HEK293 (cell line): ENCODE results near the gene PRELID1.

ENCODE experiments used
- CTCF ChIA-PET: fragments of 350-600 bp; formaldehyde crosslinking; extraction: SDS; loops from one replicate; lab custom pipeline; 2021; ENCODE audit warnings: antibody characterized with exemption; lab: Yijun Ruan, JAX
- POLR2A ChIA-PET: fragments of 300-600 bp; formaldehyde crosslinking; extraction: SDS; loops from one replicate; lab custom pipeline; 2020; ENCODE audit warnings: antibody characterized with exemption, inconsistent platforms; lab: Yijun Ruan, JAX
- H3K27ac ChIP-seq: fragments of 200-500 bp; sonication (Bioruptor generic); 2 replicates; pipeline ENCODE4 v1.5.1; 2014; ENCODE audit warnings: low read depth, low read length, control low read depth, inconsistent platforms; ENCODE audit errors: extremely low read depth
- H3K36me3 ChIP-seq, 2 experiments: fragments of 200-500 bp in 1 of 2; sonication (Bioruptor generic) in 1 of 2; 1 replicate in 1 of 2; 2 replicates in 1 of 2; pipeline ENCODE4 v1.5.1; 2014 to 2017; ENCODE audit warnings: inconsistent platforms in 2 of 2, low read length in 2 of 2; ENCODE audit not compliant: control insufficient read depth in 2 of 2, insufficient read depth in 1 of 2
- H3K4me1 ChIP-seq: fragments of 200-500 bp; sonication (Bioruptor generic); 2 replicates; pipeline ENCODE4 v1.5.1; 2014; ENCODE audit warnings: mild to moderate bottlenecking, low read length, inconsistent platforms; ENCODE audit not compliant: control insufficient read depth, insufficient read depth
- H3K4me3 ChIP-seq: 2 replicates; pipeline ENCODE4 v1.5.1; 2011; ENCODE audit warnings: low read depth, mild to moderate bottlenecking, control low read depth, low read length, moderate library complexity
- H3K9me3 ChIP-seq: fragments of 200-500 bp; sonication (Bioruptor generic); 2 replicates; pipeline ENCODE4 v1.5.1; 2014; ENCODE audit warnings: low read depth, low read length, inconsistent platforms; ENCODE audit not compliant: control insufficient read depth, insufficient read depth
- GLI4 ChIP-seq: fragments of 450-650 bp; formaldehyde crosslinking; IDR thresholded peaks from 2 replicates; pipeline ENCODE4 v1.5.1; 2016; ENCODE audit warnings: missing biosample characterization, missing genetic modification characterization
- GLIS2 ChIP-seq: fragments of 450-650 bp; formaldehyde crosslinking; IDR thresholded peaks from 2 replicates; pipeline ENCODE4 v1.5.1; 2016; ENCODE audit warnings: missing biosample characterization, missing genetic modification characterization
- MYNN ChIP-seq: fragments of 450-650 bp; formaldehyde crosslinking; IDR thresholded peaks from 2 replicates; pipeline ENCODE4 v1.5.1; 2016; ENCODE audit warnings: missing biosample characterization, missing genetic modification characterization, borderline replicate concordance
- REPIN1 ChIP-seq: fragments of 450-650 bp; formaldehyde crosslinking; IDR thresholded peaks from 2 replicates; pipeline ENCODE4 v1.5.1; 2017; ENCODE audit warnings: missing biosample characterization, missing genetic modification characterization, low read depth
- WT1 ChIP-seq: fragments of 450-650 bp; formaldehyde crosslinking; IDR thresholded peaks from 2 replicates; pipeline ENCODE4 v1.5.1; 2016; ENCODE audit warnings: missing biosample characterization, missing genetic modification characterization
- ZNF155 ChIP-seq: fragments of 450-650 bp; formaldehyde crosslinking; IDR thresholded peaks from 2 replicates; pipeline ENCODE4 v1.5.1; 2016; ENCODE audit warnings: missing biosample characterization, missing genetic modification characterization
- ZNF157 ChIP-seq: fragments of 450-650 bp; formaldehyde crosslinking; IDR thresholded peaks from 2 replicates; pipeline ENCODE4 v1.5.1; 2016; ENCODE audit warnings: missing biosample characterization, missing genetic modification characterization
- ZNF426 ChIP-seq: fragments of 450-650 bp; formaldehyde crosslinking; IDR thresholded peaks from 2 replicates; pipeline ENCODE4 v1.5.1; 2017; ENCODE audit warnings: missing biosample characterization, missing genetic modification characterization, mild to moderate bottlenecking, inconsistent platforms, moderate library complexity
- ZNF48 ChIP-seq: fragments of 450-650 bp; formaldehyde crosslinking; IDR thresholded peaks from 2 replicates; pipeline ENCODE4 v1.5.1; 2016; ENCODE audit warnings: missing biosample characterization, missing genetic modification characterization
- ZNF530 ChIP-seq: fragments of 450-650 bp; formaldehyde crosslinking; IDR thresholded peaks from 2 replicates; pipeline ENCODE4 v1.5.1; 2016; ENCODE audit warnings: low read depth, missing biosample characterization, missing genetic modification characterization
- ZNF544 ChIP-seq: fragments of 450-650 bp; formaldehyde crosslinking; IDR thresholded peaks from 2 replicates; pipeline ENCODE4 v1.5.0; 2017; ENCODE audit warnings: missing biosample characterization, missing genetic modification characterization
- ZNF558 ChIP-seq: fragments of 450-650 bp; formaldehyde crosslinking; IDR thresholded peaks from 2 replicates; pipeline ENCODE4 v1.5.1; 2016; ENCODE audit warnings: missing biosample characterization, missing genetic modification characterization
- ZNF629 ChIP-seq: fragments of 450-650 bp; formaldehyde crosslinking; IDR thresholded peaks from 2 replicates; pipeline ENCODE4 v1.5.1; 2017; ENCODE audit warnings: missing biosample characterization, missing genetic modification characterization
- ZNF76 ChIP-seq: fragments of 450-650 bp; formaldehyde crosslinking; IDR thresholded peaks from 2 replicates; pipeline ENCODE4; 2016; ENCODE audit warnings: low read depth, missing biosample characterization, missing genetic modification characterization, borderline replicate concordance
- ZNF792 ChIP-seq: fragments of 450-650 bp; formaldehyde crosslinking; IDR thresholded peaks from 2 replicates; pipeline ENCODE4 v1.5.1; 2016; ENCODE audit warnings: missing biosample characterization, missing genetic modification characterization
- ZNF843 ChIP-seq: fragments of 450-650 bp; formaldehyde crosslinking; IDR thresholded peaks from 2 replicates; pipeline ENCODE4 v1.5.1; 2016; ENCODE audit warnings: missing biosample characterization, missing genetic modification characterization
- TF ChIP-seq, protein P1 (sequence below): fragments of 450-650 bp; formaldehyde crosslinking; IDR thresholded peaks from 2 replicates; pipeline ENCODE4 v1.5.1; 2016; ENCODE audit warnings: missing biosample characterization, missing genetic modification characterization
- TF ChIP-seq, protein P2 (sequence below): fragments of 450-650 bp; formaldehyde crosslinking; conservative IDR thresholded peaks from 2 replicates; pipeline ENCODE4 v1.5.1; 2016; ENCODE audit warnings: low read depth, missing biosample characterization, missing genetic modification characterization
- TF ChIP-seq, protein P3 (sequence below): fragments of 450-650 bp; formaldehyde crosslinking; IDR thresholded peaks from 2 replicates; pipeline ENCODE4 v1.5.1; 2016; ENCODE audit warnings: missing biosample characterization, missing genetic modification characterization
- TF ChIP-seq, protein P4 (sequence below): fragments of 450-650 bp; formaldehyde crosslinking; IDR thresholded peaks from 2 replicates; pipeline ENCODE4 v1.5.1; 2016; ENCODE audit warnings: missing biosample characterization, missing genetic modification characterization
- TF ChIP-seq, protein P5 (sequence below): fragments of 450-650 bp; formaldehyde crosslinking; IDR thresholded peaks from 2 replicates; pipeline ENCODE4 v1.5.1; 2017; ENCODE audit warnings: missing biosample characterization, missing genetic modification characterization

Gene PRELID1

DNA sequence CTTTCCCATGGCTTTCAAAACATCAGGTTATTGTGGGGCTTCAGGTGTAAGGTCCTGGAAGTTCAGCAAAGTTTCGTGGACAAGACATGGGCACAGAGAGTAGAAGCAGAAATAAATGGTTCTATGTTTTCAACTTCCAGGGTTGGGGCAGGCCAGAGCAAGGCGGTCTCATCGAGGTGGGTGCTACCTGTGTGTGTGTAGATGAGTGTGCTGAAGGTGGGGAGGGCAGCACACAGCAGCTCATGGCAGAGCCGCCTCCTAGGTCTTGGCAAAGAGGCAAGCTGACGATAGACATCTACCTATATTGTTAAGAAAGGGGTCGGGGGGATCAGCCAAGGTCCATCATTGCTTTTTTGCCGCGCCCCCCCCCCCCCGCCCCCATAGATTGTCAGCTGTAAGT is 3.9 kb upstream of the PRELID1 start:
- Histone ChIP-seq H3K4me3 (no peak overlapping the region), H3K4me1 (peaks cover 6% of the 10 kb centered on the region), H3K36me3 (peaks cover 0 to 68% of the 10 kb centered on the region in 2 experiments; a peak in 1 of 3 replicates), H3K27ac (no peak overlapping the region), H3K9me3 (no peaks in the 10 kb centered on the region)
- ChIA-PET POLR2A (interaction anchor here (0.6 kb wide), 1 partner anchor 148 kb away, joined by 3 read pairs; no protein-coding TSS in a partner anchor), CTCF (interaction anchor here (0.7 to 3.4 kb wide), 7 partner anchors 10 to 510 kb away, joined by 3 to 15 read pairs (median 3); no protein-coding TSS in a partner anchor)
- no peak for TF ChIP-seq GLIS2 (tag by site-specific recombination)
- TF ChIP-seq GLI4 (tag by site-specific recombination), result no peak
- TF ChIP-seq ZNF843, result no peak
- TF ChIP-seq, protein P1, sequence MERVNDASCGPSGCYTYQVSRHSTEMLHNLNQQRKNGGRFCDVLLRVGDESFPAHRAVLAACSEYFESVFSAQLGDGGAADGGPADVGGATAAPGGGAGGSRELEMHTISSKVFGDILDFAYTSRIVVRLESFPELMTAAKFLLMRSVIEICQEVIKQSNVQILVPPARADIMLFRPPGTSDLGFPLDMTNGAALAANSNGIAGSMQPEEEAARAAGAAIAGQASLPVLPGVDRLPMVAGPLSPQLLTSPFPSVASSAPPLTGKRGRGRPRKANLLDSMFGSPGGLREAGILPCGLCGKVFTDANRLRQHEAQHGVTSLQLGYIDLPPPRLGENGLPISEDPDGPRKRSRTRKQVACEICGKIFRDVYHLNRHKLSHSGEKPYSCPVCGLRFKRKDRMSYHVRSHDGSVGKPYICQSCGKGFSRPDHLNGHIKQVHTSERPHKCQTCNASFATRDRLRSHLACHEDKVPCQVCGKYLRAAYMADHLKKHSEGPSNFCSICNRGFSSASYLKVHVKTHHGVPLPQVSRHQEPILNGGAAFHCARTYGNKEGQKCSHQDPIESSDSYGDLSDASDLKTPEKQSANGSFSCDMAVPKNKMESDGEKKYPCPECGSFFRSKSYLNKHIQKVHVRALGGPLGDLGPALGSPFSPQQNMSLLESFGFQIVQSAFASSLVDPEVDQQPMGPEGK (tag by site-specific recombination), result no peak
- TF ChIP-seq ZNF530 (tag by site-specific recombination), result no peak
- no peak for TF ChIP-seq ZNF155 (tag by site-specific recombination)
- TF ChIP-seq ZNF629, result no peak
- TF ChIP-seq ZNF157 (tag by site-specific recombination), result no peak
- TF ChIP-seq, protein P2, sequence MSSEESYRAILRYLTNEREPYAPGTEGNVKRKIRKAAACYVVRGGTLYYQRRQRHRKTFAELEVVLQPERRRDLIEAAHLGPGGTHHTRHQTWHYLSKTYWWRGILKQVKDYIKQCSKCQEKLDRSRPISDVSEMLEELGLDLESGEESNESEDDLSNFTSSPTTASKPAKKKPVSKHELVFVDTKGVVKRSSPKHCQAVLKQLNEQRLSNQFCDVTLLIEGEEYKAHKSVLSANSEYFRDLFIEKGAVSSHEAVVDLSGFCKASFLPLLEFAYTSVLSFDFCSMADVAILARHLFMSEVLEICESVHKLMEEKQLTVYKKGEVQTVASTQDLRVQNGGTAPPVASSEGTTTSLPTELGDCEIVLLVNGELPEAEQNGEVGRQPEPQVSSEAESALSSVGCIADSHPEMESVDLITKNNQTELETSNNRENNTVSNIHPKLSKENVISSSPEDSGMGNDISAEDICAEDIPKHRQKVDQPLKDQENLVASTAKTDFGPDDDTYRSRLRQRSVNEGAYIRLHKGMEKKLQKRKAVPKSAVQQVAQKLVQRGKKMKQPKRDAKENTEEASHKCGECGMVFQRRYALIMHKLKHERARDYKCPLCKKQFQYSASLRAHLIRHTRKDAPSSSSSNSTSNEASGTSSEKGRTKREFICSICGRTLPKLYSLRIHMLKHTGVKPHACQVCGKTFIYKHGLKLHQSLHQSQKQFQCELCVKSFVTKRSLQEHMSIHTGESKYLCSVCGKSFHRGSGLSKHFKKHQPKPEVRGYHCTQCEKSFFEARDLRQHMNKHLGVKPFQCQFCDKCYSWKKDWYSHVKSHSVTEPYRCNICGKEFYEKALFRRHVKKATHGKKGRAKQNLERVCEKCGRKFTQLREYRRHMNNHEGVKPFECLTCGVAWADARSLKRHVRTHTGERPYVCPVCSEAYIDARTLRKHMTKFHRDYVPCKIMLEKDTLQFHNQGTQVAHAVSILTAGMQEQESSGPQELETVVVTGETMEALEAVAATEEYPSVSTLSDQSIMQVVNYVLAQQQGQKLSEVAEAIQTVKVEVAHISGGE (tag by site-specific recombination), result no peak
- no peak for TF ChIP-seq ZNF792 (tag by site-specific recombination)
- no peak for TF ChIP-seq ZNF76 (tag by site-specific recombination)
- no peak for TF ChIP-seq MYNN
- no peak for TF ChIP-seq ZNF426 (tag by site-specific recombination)
- no peak for TF ChIP-seq ZNF544 (tag by site-specific recombination)
- TF ChIP-seq REPIN1 (tag by site-specific recombination), result no peak
- no peak for TF ChIP-seq ZNF558
- TF ChIP-seq, all 188 proteins: peak for 0

DNA sequence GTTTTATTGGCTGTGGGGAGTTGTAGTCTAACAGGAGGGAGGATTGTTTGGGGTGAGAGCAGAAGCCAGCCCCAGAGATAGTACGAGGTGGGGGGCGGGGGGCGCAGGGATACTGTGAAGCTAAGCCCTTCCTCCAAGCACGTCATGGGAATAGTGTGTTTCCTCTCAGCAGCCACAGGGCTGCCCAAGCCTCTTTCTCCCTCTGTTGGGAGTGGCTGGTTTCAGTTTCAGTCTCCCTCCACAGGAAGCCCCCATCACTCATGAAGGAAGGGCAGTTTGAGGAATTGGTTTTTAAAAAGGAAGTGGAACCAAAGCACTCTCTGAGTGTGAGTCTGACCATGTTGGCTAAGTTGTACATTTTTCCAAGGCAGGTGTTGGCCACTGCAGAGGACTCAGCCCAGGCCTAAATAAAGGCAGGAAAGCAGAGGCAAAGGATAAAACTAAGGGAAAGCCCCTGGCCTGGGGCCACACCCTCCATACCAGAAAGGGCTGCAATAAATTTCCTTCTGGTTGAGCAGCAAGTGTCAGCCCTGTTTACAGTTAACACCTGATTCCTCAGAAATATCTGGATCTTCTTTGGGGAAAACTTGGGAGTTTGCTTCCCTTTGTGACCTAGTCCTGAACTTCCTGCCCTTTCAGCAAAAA is 3.2 kb upstream of the PRELID1 start:
- Histone ChIP-seq H3K4me3 (no peak overlapping the region), H3K27ac (peak overlapping the region; percentile 2; the same call in 1 of the 2 replicates), H3K9me3 (no peaks in the 10 kb centered on the region), H3K4me1 (peaks cover 10% of the 10 kb centered on the region), H3K36me3 (peaks cover 4 to 68% of the 10 kb centered on the region in 2 experiments; a peak in 2 of 3 replicates)
- POLR2A ChIA-PET, result interaction anchor here (0.6 to 1.2 kb wide), 2 partner anchors 9 to 148 kb away, joined by 3 to 4 read pairs; no protein-coding TSS in a partner anchor
- CTCF ChIA-PET, result interaction anchor here (0.5 to 3.4 kb wide), 7 partner anchors 10 to 640 kb away, joined by 3 to 16 read pairs (median 3); no protein-coding TSS in a partner anchor
- TF ChIP-seq, protein P3, sequence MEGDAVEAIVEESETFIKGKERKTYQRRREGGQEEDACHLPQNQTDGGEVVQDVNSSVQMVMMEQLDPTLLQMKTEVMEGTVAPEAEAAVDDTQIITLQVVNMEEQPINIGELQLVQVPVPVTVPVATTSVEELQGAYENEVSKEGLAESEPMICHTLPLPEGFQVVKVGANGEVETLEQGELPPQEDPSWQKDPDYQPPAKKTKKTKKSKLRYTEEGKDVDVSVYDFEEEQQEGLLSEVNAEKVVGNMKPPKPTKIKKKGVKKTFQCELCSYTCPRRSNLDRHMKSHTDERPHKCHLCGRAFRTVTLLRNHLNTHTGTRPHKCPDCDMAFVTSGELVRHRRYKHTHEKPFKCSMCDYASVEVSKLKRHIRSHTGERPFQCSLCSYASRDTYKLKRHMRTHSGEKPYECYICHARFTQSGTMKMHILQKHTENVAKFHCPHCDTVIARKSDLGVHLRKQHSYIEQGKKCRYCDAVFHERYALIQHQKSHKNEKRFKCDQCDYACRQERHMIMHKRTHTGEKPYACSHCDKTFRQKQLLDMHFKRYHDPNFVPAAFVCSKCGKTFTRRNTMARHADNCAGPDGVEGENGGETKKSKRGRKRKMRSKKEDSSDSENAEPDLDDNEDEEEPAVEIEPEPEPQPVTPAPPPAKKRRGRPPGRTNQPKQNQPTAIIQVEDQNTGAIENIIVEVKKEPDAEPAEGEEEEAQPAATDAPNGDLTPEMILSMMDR (tag by site-specific recombination), result peak; percentile 56
- TF ChIP-seq, protein P4, sequence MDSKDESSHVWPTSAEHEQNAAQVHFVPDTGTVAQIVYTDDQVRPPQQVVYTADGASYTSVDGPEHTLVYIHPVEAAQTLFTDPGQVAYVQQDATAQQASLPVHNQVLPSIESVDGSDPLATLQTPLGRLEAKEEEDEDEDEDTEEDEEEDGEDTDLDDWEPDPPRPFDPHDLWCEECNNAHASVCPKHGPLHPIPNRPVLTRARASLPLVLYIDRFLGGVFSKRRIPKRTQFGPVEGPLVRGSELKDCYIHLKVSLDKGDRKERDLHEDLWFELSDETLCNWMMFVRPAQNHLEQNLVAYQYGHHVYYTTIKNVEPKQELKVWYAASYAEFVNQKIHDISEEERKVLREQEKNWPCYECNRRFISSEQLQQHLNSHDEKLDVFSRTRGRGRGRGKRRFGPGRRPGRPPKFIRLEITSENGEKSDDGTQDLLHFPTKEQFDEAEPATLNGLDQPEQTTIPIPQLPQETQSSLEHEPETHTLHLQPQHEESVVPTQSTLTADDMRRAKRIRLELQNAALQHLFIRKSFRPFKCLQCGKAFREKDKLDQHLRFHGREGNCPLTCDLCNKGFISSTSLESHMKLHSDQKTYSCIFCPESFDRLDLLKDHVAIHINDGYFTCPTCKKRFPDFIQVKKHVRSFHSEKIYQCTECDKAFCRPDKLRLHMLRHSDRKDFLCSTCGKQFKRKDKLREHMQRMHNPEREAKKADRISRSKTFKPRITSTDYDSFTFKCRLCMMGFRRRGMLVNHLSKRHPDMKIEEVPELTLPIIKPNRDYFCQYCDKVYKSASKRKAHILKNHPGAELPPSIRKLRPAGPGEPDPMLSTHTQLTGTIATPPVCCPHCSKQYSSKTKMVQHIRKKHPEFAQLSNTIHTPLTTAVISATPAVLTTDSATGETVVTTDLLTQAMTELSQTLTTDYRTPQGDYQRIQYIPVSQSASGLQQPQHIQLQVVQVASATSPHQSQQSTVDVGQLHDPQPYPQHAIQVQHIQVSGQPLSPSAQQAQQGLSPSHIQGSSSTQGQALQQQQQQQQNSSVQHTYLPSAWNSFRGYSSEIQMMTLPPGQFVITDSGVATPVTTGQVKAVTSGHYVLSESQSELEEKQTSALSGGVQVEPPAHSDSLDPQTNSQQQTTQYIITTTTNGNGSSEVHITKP, result peak; percentile 43; the same call in 1 of the 2 replicates
- TF ChIP-seq ZNF48 (tag by site-specific recombination) (no peak), WT1 (tag by site-specific recombination) (peak; percentile 92)
- TF ChIP-seq, protein P5, sequence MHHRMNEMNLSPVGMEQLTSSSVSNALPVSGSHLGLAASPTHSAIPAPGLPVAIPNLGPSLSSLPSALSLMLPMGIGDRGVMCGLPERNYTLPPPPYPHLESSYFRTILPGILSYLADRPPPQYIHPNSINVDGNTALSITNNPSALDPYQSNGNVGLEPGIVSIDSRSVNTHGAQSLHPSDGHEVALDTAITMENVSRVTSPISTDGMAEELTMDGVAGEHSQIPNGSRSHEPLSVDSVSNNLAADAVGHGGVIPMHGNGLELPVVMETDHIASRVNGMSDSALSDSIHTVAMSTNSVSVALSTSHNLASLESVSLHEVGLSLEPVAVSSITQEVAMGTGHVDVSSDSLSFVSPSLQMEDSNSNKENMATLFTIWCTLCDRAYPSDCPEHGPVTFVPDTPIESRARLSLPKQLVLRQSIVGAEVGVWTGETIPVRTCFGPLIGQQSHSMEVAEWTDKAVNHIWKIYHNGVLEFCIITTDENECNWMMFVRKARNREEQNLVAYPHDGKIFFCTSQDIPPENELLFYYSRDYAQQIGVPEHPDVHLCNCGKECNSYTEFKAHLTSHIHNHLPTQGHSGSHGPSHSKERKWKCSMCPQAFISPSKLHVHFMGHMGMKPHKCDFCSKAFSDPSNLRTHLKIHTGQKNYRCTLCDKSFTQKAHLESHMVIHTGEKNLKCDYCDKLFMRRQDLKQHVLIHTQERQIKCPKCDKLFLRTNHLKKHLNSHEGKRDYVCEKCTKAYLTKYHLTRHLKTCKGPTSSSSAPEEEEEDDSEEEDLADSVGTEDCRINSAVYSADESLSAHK, result 0 out of 2 replicates have a peak, but pooled peaks have one; percentile 11
